Panc1 (cell line): Measurements from ENCODE around the gene SEL1L3.

ENCODE experiments used
- CTCF ChIP-seq: fragments of 450-650 bp; IDR thresholded peaks from 2 replicates; pipeline ENCODE4 v1.5.1; 2017; ENCODE audit warnings: mild to moderate bottlenecking
- POLR2AphosphoS5 ChIP-seq: IDR thresholded peaks from 2 replicates; pipeline ENCODE4 v1.6.1; 2012; ENCODE audit warnings: mild to moderate bottlenecking, low read depth, low read length, moderate library complexity
- REST ChIP-seq, 2 experiments: IDR thresholded peaks; 2 replicates each; pipeline ENCODE4 v1.6.1; 2011 to 2012; ENCODE audit warnings: low read depth in 2 of 2, control low read depth in 1 of 2, low read length in 1 of 2, mild to moderate bottlenecking in 1 of 2, moderate library complexity in 1 of 2; ENCODE audit not compliant: insufficient read depth in 1 of 2
- SIN3A ChIP-seq: IDR thresholded peaks from 2 replicates; pipeline ENCODE4 v1.6.1; 2012; ENCODE audit warnings: low read depth, mild to moderate bottlenecking, low read length, moderate library complexity, borderline replicate concordance; ENCODE audit not compliant: insufficient read depth

GRCh38 chr4:25811841-25812240 is 50.9 kb downstream of the SEL1L3 start:
- TF ChIP-seq CTCF (no peak), POLR2AphosphoS5 (no peak), SIN3A (no peak), REST (IDR thresholded peaks at IDR 0.05; ENCODE audit: insufficient read depth in 1 of 2, low read depth in 2 of 2, low read length in 1 of 2) (no peak)
